Measurements from ENCODE around the gene SOCS6. TPM values are rescaled to one million over a fixed set of nuclear protein-coding genes. Genes with fewer than 3 reads are reported as not detected.

The SOCS6 gene
- total and polyA plus RNA-seq, 2 of the 13 experiments (the other 11 are each of a cell fraction or from before 2014, with no cell fraction given): 18.6 to 38.3 TPM

DNA sequence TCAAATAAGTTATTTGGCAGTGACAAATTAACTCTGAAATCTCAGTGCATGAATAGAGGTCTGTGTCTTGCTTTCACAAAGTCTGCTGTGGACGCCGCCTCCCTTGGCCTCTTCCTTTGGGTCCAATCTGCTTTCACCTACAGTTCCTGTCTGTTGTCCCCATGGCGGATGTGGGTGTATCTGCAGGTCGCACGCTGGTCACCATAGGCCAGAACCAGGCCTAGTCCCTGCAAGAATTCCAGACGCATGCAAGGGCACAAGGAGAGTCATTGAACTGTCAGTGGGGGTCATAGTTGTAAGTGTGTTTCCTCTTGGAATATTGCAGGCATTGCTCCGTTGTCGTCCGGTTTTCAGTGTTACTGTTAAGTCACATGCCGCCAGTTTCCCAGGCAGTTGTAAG lies 7.4 kb downstream of the SOCS6 start (continued):
- TF ChIP-seq, protein P1, sequence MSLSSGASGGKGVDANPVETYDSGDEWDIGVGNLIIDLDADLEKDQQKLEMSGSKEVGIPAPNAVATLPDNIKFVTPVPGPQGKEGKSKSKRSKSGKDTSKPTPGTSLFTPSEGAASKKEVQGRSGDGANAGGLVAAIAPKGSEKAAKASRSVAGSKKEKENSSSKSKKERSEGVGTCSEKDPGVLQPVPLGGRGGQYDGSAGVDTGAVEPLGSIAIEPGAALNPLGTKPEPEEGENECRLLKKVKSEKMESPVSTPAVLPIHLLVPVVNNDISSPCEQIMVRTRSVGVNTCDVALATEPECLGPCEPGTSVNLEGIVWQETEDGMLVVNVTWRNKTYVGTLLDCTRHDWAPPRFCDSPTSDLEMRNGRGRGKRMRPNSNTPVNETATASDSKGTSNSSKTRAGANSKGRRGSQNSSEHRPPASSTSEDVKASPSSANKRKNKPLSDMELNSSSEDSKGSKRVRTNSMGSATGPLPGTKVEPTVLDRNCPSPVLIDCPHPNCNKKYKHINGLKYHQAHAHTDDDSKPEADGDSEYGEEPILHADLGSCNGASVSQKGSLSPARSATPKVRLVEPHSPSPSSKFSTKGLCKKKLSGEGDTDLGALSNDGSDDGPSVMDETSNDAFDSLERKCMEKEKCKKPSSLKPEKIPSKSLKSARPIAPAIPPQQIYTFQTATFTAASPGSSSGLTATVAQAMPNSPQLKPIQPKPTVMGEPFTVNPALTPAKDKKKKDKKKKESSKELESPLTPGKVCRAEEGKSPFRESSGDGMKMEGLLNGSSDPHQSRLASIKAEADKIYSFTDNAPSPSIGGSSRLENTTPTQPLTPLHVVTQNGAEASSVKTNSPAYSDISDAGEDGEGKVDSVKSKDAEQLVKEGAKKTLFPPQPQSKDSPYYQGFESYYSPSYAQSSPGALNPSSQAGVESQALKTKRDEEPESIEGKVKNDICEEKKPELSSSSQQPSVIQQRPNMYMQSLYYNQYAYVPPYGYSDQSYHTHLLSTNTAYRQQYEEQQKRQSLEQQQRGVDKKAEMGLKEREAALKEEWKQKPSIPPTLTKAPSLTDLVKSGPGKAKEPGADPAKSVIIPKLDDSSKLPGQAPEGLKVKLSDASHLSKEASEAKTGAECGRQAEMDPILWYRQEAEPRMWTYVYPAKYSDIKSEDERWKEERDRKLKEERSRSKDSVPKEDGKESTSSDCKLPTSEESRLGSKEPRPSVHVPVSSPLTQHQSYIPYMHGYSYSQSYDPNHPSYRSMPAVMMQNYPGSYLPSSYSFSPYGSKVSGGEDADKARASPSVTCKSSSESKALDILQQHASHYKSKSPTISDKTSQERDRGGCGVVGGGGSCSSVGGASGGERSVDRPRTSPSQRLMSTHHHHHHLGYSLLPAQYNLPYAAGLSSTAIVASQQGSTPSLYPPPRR (CRISPR knock-in tag; IDR thresholded peaks at IDR 0.05; ENCODE audit: borderline replicate concordance): peak; percentile 27; the same call in 1 of the 2 replicates
- TF ChIP-seq ZSCAN30 (CRISPR knock-in tag; IDR thresholded peaks at IDR 0.05): no peak
- no peak for TF ChIP-seq ZIK1 (CRISPR knock-in tag; IDR thresholded peaks at IDR 0.05; ENCODE audit: borderline replicate concordance, low read depth)
- TF ChIP-seq ZNF704 (CRISPR knock-in tag; IDR thresholded peaks at IDR 0.05; ENCODE audit: borderline replicate concordance): 0 out of 2 replicates have a peak, but pooled peaks have one; percentile 30
- no peak for TF ChIP-seq ZNF24 (IDR thresholded peaks at IDR 0.05)
- no peak for TF ChIP-seq ZFP90 (CRISPR knock-in tag; IDR thresholded peaks at IDR 0.05; ENCODE audit: borderline replicate concordance)
- TF ChIP-seq, protein P2, sequence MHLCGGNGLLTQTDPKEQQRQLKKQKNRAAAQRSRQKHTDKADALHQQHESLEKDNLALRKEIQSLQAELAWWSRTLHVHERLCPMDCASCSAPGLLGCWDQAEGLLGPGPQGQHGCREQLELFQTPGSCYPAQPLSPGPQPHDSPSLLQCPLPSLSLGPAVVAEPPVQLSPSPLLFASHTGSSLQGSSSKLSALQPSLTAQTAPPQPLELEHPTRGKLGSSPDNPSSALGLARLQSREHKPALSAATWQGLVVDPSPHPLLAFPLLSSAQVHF (CRISPR knock-in tag; IDR thresholded peaks at IDR 0.05): no peak
- no peak for TF ChIP-seq SATB2 (CRISPR knock-in tag; IDR thresholded peaks at IDR 0.05)
- 0 out of 2 replicates have a peak, but pooled peaks have one; percentile 28 for TF ChIP-seq SALL2 (CRISPR knock-in tag; IDR thresholded peaks at IDR 0.05)
- TF ChIP-seq, protein P3, sequence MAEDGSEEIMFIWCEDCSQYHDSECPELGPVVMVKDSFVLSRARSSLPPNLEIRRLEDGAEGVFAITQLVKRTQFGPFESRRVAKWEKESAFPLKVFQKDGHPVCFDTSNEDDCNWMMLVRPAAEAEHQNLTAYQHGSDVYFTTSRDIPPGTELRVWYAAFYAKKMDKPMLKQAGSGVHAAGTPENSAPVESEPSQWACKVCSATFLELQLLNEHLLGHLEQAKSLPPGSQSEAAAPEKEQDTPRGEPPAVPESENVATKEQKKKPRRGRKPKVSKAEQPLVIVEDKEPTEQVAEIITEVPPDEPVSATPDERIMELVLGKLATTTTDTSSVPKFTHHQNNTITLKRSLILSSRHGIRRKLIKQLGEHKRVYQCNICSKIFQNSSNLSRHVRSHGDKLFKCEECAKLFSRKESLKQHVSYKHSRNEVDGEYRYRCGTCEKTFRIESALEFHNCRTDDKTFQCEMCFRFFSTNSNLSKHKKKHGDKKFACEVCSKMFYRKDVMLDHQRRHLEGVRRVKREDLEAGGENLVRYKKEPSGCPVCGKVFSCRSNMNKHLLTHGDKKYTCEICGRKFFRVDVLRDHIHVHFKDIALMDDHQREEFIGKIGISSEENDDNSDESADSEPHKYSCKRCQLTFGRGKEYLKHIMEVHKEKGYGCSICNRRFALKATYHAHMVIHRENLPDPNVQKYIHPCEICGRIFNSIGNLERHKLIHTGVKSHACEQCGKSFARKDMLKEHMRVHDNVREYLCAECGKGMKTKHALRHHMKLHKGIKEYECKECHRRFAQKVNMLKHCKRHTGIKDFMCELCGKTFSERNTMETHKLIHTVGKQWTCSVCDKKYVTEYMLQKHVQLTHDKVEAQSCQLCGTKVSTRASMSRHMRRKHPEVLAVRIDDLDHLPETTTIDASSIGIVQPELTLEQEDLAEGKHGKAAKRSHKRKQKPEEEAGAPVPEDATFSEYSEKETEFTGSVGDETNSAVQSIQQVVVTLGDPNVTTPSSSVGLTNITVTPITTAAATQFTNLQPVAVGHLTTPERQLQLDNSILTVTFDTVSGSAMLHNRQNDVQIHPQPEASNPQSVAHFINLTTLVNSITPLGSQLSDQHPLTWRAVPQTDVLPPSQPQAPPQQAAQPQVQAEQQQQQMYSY (CRISPR knock-in tag; IDR thresholded peaks at IDR 0.05): no peak
- no peak for TF ChIP-seq MED13 (CRISPR knock-in tag; IDR thresholded peaks at IDR 0.05)
- no peak for TF ChIP-seq SUZ12 (IDR thresholded peaks at IDR 0.05; ENCODE audit: low read depth, low read length)
- no peak for TF ChIP-seq MXD3 (CRISPR knock-in tag; IDR thresholded peaks at IDR 0.05)
- no peak for TF ChIP-seq ZNF790 (CRISPR knock-in tag; IDR thresholded peaks at IDR 0.05; ENCODE audit: borderline replicate concordance)
- TF ChIP-seq FOXK1 (CRISPR knock-in tag; IDR thresholded peaks at IDR 0.05; ENCODE audit: borderline replicate concordance, low read depth): peak; percentile 37; the same call in 1 of the 2 replicates
- TF ChIP-seq RBAK (CRISPR knock-in tag; IDR thresholded peaks at IDR 0.05): no peak
- peak; percentile 72 for TF ChIP-seq SOX5 (CRISPR knock-in tag; IDR thresholded peaks at IDR 0.05; ENCODE audit: borderline replicate concordance)
- TF ChIP-seq, protein P4, sequence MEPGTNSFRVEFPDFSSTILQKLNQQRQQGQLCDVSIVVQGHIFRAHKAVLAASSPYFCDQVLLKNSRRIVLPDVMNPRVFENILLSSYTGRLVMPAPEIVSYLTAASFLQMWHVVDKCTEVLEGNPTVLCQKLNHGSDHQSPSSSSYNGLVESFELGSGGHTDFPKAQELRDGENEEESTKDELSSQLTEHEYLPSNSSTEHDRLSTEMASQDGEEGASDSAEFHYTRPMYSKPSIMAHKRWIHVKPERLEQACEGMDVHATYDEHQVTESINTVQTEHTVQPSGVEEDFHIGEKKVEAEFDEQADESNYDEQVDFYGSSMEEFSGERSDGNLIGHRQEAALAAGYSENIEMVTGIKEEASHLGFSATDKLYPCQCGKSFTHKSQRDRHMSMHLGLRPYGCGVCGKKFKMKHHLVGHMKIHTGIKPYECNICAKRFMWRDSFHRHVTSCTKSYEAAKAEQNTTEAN (CRISPR knock-in tag; conservative IDR thresholded peaks at IDR 0.05): peak; percentile 98

All from HepG2 (cell line).